ENCODE data around the gene RO60. TPM values are rescaled to one million over a fixed set of nuclear protein-coding genes. Genes with fewer than 3 reads are reported as not detected.
A peak's percentile ranks its signal among the peaks of the same experiment; 100 is the strongest.

The RO60 gene
- total and polyA plus RNA-seq, 2 experiments from 2014 or later: 68.6 to 104 TPM

- Histone ChIP-seq H3K79me2 (ENCODE audit: insufficient read depth) (peaks cover 98% of the 10 kb centered on the region), H3K27me3 (replicated peaks; ENCODE audit: insufficient read depth) (no peaks in the 10 kb centered on the region), H3K27ac (no peak overlapping the region), H3K4me1 (ENCODE audit: insufficient read depth) (peaks cover 7% of the 10 kb centered on the region), H3K36me3 (ENCODE audit: low read depth) (peaks cover 5% of the 10 kb centered on the region; the same call in 1 of the 2 replicates), H3K9me2 (ENCODE audit: insufficient read depth) (no peaks in the 10 kb centered on the region), H3K4me3 (no peak overlapping the region), H2AFZ (no peak overlapping the region), H3K9me3 (ENCODE audit: low read depth) (no peaks in the 10 kb centered on the region), H3K9ac (no peak overlapping the region), H4K20me1 (ENCODE audit: insufficient read depth) (peaks cover 5% of the 10 kb centered on the region), H3F3A (ENCODE audit: insufficient read depth) (peaks cover 4% of the 10 kb centered on the region; the same call in 1 of the 2 replicates), H3K4me2 (ENCODE audit: unreplicated experiment) (no peak overlapping the region)
- DNase-seq: no peak
- TF ChIP-seq EZH2phosphoT487 (IDR thresholded peaks at IDR 0.05; ENCODE audit: insufficient read depth, low read depth) (no peak), EZH2 (IDR thresholded peaks at IDR 0.05; ENCODE audit: insufficient read depth, poor library complexity, severe bottlenecking) (no peak)
- in situ Hi-C loops (cut with MboI): no loop called here
These were observed 8.6 kb downstream of the RO60 start for GRCh38 chr1:193068013-193068412.

DNA sequence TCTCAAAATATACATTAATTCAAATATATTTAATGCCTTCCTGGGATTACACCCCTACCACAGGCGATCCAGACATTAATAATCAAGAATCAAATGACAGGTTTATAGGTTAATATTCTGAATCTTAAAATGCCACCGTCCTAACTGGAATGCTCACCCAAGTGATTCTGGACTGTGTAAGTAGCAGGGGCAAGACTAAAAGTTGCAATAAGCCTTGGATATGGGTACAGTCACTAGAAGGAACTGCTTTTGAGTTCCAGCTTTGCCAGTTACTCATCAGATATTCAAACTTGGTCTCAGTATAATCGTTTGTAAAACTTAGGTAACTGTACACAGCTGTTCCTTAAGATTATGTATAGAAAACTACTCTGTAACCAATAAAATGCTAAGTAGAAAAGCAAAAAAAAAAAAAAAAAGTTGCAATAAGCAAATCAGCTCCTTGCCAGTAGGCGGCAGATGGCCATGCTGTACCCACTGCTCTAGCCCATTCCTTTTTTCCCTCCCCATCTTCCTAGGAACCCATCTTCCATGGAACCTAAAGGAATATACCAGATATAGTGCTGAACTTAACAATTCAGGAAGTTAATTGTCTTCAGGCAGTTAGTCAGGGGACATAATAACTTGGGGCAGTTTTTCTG lies 10.5 kb downstream of the RO60 start:
- in situ Hi-C loops (cut with MboI): no loop called here
- H3K36me3 ChIP-seq (ENCODE audit: low read depth): peaks cover 5% of the 10 kb centered on the region; the same call in 1 of the 2 replicates
- no peaks in the 10 kb centered on the region for H3K27me3 ChIP-seq (replicated peaks; ENCODE audit: insufficient read depth)
- WGBS, 2 experiments (ENCODE audit: low coverage in 1 of 2, low lambda C conversion rate in 2 of 2, missing lambda C conversion rate in 2 of 2): 96 to 98% methylated on average over 4 of the region's 4 CpGs
- no peak overlapping the region for H3K27ac ChIP-seq
- no peak overlapping the region for H3K4me3 ChIP-seq
- H3K79me2 ChIP-seq (ENCODE audit: insufficient read depth): peaks cover 89% of the 10 kb centered on the region
- H3K4me1 ChIP-seq (ENCODE audit: insufficient read depth): no peaks in the 10 kb centered on the region
- H3K9me2 ChIP-seq (ENCODE audit: insufficient read depth): no peaks in the 10 kb centered on the region
- H3K9ac ChIP-seq: no peak overlapping the region
- H3K4me2 ChIP-seq (ENCODE audit: unreplicated experiment): no peak overlapping the region
- H2AFZ ChIP-seq: no peak overlapping the region
- DNase-seq: peak; percentile 39
- H4K20me1 ChIP-seq (ENCODE audit: insufficient read depth): no peaks in the 10 kb centered on the region
- peaks cover 4% of the 10 kb centered on the region; the same call in 1 of the 2 replicates for H3F3A ChIP-seq (ENCODE audit: insufficient read depth)
- H3K9me3 ChIP-seq (ENCODE audit: low read depth): no peaks in the 10 kb centered on the region
- TF ChIP-seq EZH2 (IDR thresholded peaks at IDR 0.05; ENCODE audit: insufficient read depth, poor library complexity, severe bottlenecking) (no peak), EZH2phosphoT487 (IDR thresholded peaks at IDR 0.05; ENCODE audit: insufficient read depth, low read depth) (no peak)

- Histone ChIP-seq H3F3A (ENCODE audit: insufficient read depth) (peaks cover 4% of the 10 kb centered on the region; the same call in 1 of the 2 replicates), H3K9ac (no peak overlapping the region), H3K27ac (no peak overlapping the region), H3K9me2 (ENCODE audit: insufficient read depth) (no peaks in the 10 kb centered on the region), H3K36me3 (ENCODE audit: low read depth) (peaks cover 5% of the 10 kb centered on the region; the same call in 1 of the 2 replicates), H3K4me3 (no peak overlapping the region), H3K27me3 (replicated peaks; ENCODE audit: insufficient read depth) (no peaks in the 10 kb centered on the region), H2AFZ (no peak overlapping the region), H4K20me1 (ENCODE audit: insufficient read depth) (no peaks in the 10 kb centered on the region), H3K79me2 (ENCODE audit: insufficient read depth) (peaks cover 89% of the 10 kb centered on the region), H3K9me3 (ENCODE audit: low read depth) (no peaks in the 10 kb centered on the region), H3K4me1 (ENCODE audit: insufficient read depth) (no peaks in the 10 kb centered on the region), H3K4me2 (ENCODE audit: unreplicated experiment) (no peak overlapping the region)
- in situ Hi-C loops (cut with MboI): no loop called here
- 76 to 77% methylated on average over 2 of the region's 2 CpGs for WGBS, 2 experiments (ENCODE audit: low coverage in 1 of 2, low lambda C conversion rate in 2 of 2, missing lambda C conversion rate in 2 of 2)
- DNase-seq: no peak
- TF ChIP-seq EZH2phosphoT487 (IDR thresholded peaks at IDR 0.05; ENCODE audit: insufficient read depth, low read depth) (no peak), EZH2 (IDR thresholded peaks at IDR 0.05; ENCODE audit: insufficient read depth, poor library complexity, severe bottlenecking) (no peak)
These were observed 11.0 kb downstream of the RO60 start for GRCh38 chr1:193070386-193070753.

DNA sequence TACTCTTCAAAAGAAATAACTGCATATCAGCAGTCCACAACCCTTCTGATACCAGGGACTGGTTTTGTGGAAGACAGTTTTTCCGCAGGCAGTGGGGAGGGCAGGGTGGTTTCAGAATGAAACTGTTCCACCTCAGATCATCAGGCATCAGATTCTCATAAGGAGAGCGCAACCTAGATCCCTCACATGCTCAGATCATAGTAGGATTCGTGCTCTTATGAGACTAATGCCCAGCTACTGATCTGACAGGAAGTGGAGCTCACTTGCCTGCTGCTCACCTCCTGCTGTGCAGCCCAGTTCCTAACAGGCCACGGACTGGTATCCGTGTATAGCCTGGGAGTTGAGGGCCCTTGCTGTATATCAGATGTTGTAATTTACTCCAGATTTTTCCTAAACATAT lies 11.5 kb downstream of the RO60 start:
- Histone ChIP-seq H3K27me3 (replicated peaks; ENCODE audit: insufficient read depth) (no peaks in the 10 kb centered on the region), H2AFZ (no peak overlapping the region), H3K9me3 (ENCODE audit: low read depth) (no peaks in the 10 kb centered on the region), H3K4me1 (ENCODE audit: insufficient read depth) (no peaks in the 10 kb centered on the region), H4K20me1 (ENCODE audit: insufficient read depth) (no peaks in the 10 kb centered on the region), H3K36me3 (ENCODE audit: low read depth) (peaks cover 5% of the 10 kb centered on the region; the same call in 1 of the 2 replicates), H3K9me2 (ENCODE audit: insufficient read depth) (no peaks in the 10 kb centered on the region), H3K27ac (no peak overlapping the region), H3K4me3 (no peak overlapping the region), H3K79me2 (ENCODE audit: insufficient read depth) (peaks cover 89% of the 10 kb centered on the region), H3F3A (ENCODE audit: insufficient read depth) (peaks cover 4% of the 10 kb centered on the region; the same call in 1 of the 2 replicates), H3K9ac (no peak overlapping the region), H3K4me2 (ENCODE audit: unreplicated experiment) (no peak overlapping the region)
- DNase-seq: no peak
- in situ Hi-C loops (cut with MboI): no loop called here
- TF ChIP-seq EZH2 (IDR thresholded peaks at IDR 0.05; ENCODE audit: insufficient read depth, poor library complexity, severe bottlenecking) (no peak), EZH2phosphoT487 (IDR thresholded peaks at IDR 0.05; ENCODE audit: insufficient read depth, low read depth) (no peak)
- WGBS, 2 experiments (ENCODE audit: low coverage in 1 of 2, low lambda C conversion rate in 2 of 2, missing lambda C conversion rate in 2 of 2): 81 to 89% methylated on average over 5 of the region's 5 CpGs

GRCh38 chr1:193077991-193078390 lies 18.6 kb downstream of the RO60 start:
- no peak overlapping the region for H2AFZ ChIP-seq
- H3K9me2 ChIP-seq (ENCODE audit: insufficient read depth): no peaks in the 10 kb centered on the region
- H3K4me3 ChIP-seq: no peak overlapping the region
- H3K4me1 ChIP-seq (ENCODE audit: insufficient read depth): no peaks in the 10 kb centered on the region
- in situ Hi-C loops (cut with MboI): no loop called here
- H3K79me2 ChIP-seq (ENCODE audit: insufficient read depth): peaks cover 37% of the 10 kb centered on the region
- H3K27ac ChIP-seq: no peak overlapping the region
- no peaks in the 10 kb centered on the region for H3K9me3 ChIP-seq (ENCODE audit: low read depth)
- TF ChIP-seq EZH2phosphoT487 (IDR thresholded peaks at IDR 0.05; ENCODE audit: insufficient read depth, low read depth) (no peak), EZH2 (IDR thresholded peaks at IDR 0.05; ENCODE audit: insufficient read depth, poor library complexity, severe bottlenecking) (no peak)
- H4K20me1 ChIP-seq (ENCODE audit: insufficient read depth): no peaks in the 10 kb centered on the region
- H3K9ac ChIP-seq: no peak overlapping the region
- H3K4me2 ChIP-seq (ENCODE audit: unreplicated experiment): no peak overlapping the region
- DNase-seq: peak; percentile 24
- H3F3A ChIP-seq (ENCODE audit: insufficient read depth): peaks cover 13% of the 10 kb centered on the region
- H3K27me3 ChIP-seq (replicated peaks; ENCODE audit: insufficient read depth): no peaks in the 10 kb centered on the region
- H3K36me3 ChIP-seq (ENCODE audit: low read depth): peaks cover 44% of the 10 kb centered on the region
